Measurements from ENCODE around the gene GRIK2. TPM values are rescaled to one million over a fixed set of nuclear protein-coding genes. Genes with fewer than 3 reads are reported as not detected.

Gene GRIK2
- total and polyA plus RNA-seq, 2 donors (not counting 3 experiments of a cell fraction or from before 2014, with no cell fraction given), result not detected

DNA sequence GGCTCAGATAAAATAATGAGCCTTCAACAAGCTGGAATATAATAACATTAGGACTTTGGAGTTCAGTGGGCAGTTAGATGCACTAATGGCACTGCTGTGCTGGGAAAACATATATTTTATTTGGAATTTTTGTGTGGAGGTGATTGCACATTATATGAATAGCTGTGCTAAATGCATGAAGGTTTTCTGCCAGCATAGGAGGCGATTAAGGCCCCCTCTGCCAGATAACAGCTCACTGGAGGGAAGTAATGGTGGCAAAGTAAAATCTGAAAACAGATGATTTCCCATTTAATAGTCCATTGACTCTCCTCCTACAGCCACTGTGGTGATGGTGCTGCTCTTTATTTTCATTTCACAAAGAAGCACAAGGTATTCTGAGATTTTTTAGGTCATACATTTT, 326.0 kb downstream of the GRIK2 start:
- POLR2A ChIA-PET, result no interaction called here
- FAIRE-seq (no peak), DNase-seq (ENCODE audit: low read depth, low spot score) (no peak)

DNA sequence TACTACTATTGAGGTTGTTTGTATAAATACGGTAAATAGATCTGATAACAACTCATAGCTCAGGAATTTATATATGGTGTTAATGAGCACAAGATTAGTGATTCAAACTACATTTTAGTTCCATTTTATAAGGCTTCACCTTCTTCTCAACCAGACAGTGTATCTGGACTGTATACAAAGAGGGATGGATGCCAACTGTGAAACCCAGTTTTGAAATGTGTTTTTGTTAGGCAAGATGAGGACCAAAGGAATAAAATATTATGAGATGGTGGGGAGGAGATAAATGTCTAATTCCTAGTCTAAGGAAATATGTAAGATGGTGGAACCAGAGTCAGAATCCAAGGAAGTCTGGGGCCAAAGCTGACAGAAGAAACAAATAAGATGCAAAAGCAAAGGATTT, 329.0 kb downstream of the GRIK2 start:
- Histone ChIP-seq H2AFZ (ENCODE audit: low read depth, low read length) (peak overlapping the region; percentile 59), H3K36me3 (ENCODE audit: control insufficient read depth in 2 of 2, extremely low read depth in 1 of 2, insufficient read depth in 2 of 2, low read length in 2 of 2) (no peaks in the 10 kb centered on the region), H3K27ac (ENCODE audit: insufficient read depth, low read depth, low read length) (peak overlapping the region; percentile 63), H3K4me2 (ENCODE audit: insufficient read depth, low read length) (peak overlapping the region; percentile 42), H3K27me3 (ENCODE audit: control insufficient read depth in 2 of 2, insufficient read depth in 2 of 2, low read length in 2 of 2) (no peaks in the 10 kb centered on the region), H3K9me1 (replicated peaks; ENCODE audit: control insufficient read depth, extremely low read depth, insufficient read depth, low read length) (no peaks in the 10 kb centered on the region), H3K9ac (replicated peaks; ENCODE audit: extremely low read depth, insufficient read depth, low read length) (peak overlapping the region; percentile 9), H3K4me3 (replicated peaks in 1 of 3; ENCODE audit: insufficient read depth in 1 of 3, low read depth in 1 of 3, low read length in 3 of 3) (no peak overlapping the region), H4K20me1 (replicated peaks; ENCODE audit: control insufficient read depth, extremely low read depth, insufficient read depth, low read length) (no peaks in the 10 kb centered on the region), H3K4me1 (ENCODE audit: control insufficient read depth, extremely low read depth, insufficient read depth, low read length) (peaks cover 10% of the 10 kb centered on the region), H3K9me3 (replicated peaks; ENCODE audit: control insufficient read depth, insufficient read depth, low read length) (no peaks in the 10 kb centered on the region), H3K79me2 (ENCODE audit: control insufficient read depth, insufficient read depth, low read length) (no peaks in the 10 kb centered on the region)
- TF ChIP-seq, protein P1, sequence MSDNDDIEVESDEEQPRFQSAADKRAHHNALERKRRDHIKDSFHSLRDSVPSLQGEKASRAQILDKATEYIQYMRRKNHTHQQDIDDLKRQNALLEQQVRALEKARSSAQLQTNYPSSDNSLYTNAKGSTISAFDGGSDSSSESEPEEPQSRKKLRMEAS (IDR thresholded peaks at IDR 0.05; ENCODE audit: insufficient read depth, insufficient read length), result no peak
- TF ChIP-seq MYC (IDR thresholded peaks at IDR 0.05; ENCODE audit: low read depth, low read length) (no peak), EZH2 (IDR thresholded peaks at IDR 0.05; ENCODE audit: borderline replicate concordance, low read depth, low read length, severe bottlenecking) (no peak), GATA2 (IDR thresholded peaks at IDR 0.05; ENCODE audit: insufficient read depth, insufficient read length, low read depth, low read length) (no peak), JUN (IDR thresholded peaks at IDR 0.05; ENCODE audit: borderline replicate concordance, insufficient read depth, insufficient read length, low read depth) (no peak), FOS (IDR thresholded peaks at IDR 0.05; ENCODE audit: borderline replicate concordance, insufficient read depth, low read length) (no peak), POLR2A (IDR thresholded peaks at IDR 0.05; ENCODE audit: low read depth, low read length) (no peak), CTCF (IDR thresholded peaks at IDR 0.05; ENCODE audit: extremely low read depth in 1 of 2, insufficient read depth in 1 of 2, low read depth in 1 of 2, low read length in 2 of 2) (no peak), POLR2AphosphoS5 (IDR thresholded peaks at IDR 0.05; ENCODE audit: insufficient read depth, low read depth, low read length) (no peak)
- FAIRE-seq, result no peak
- dilution Hi-C loops (cut with MboI; ENCODE audit: extremely low pct_ligation_motif_present, low sequenced_read_pairs), result no loop called here
- intact Hi-C loops (cut with micrococcal nuclease), result loop anchor here (2.0 kb wide), 1 partner anchor 18 kb away; no protein-coding TSS in a partner anchor
- POLR2A ChIA-PET, result no interaction called here
- DNase-seq (ENCODE audit: low read depth, low spot score), result no peak
- no TSS peak for BruUV-seq (replicated peaks)
- CTCF ChIA-PET, result no interaction called here

More for the DNA sequence above, 326.0 kb downstream of the GRIK2 start:
- H3K79me2 ChIP-seq (ENCODE audit: control insufficient read depth, insufficient read depth, low read length), result no peaks in the 10 kb centered on the region
- dilution Hi-C loops (cut with MboI; ENCODE audit: extremely low pct_ligation_motif_present, low sequenced_read_pairs), result no loop called here
- TF ChIP-seq, protein P1 (IDR thresholded peaks at IDR 0.05; ENCODE audit: insufficient read depth, insufficient read length), result no peak
- TF ChIP-seq POLR2AphosphoS5 (IDR thresholded peaks at IDR 0.05; ENCODE audit: insufficient read depth, low read depth, low read length) (no peak), POLR2A (IDR thresholded peaks at IDR 0.05; ENCODE audit: low read depth, low read length) (no peak), JUN (IDR thresholded peaks at IDR 0.05; ENCODE audit: borderline replicate concordance, insufficient read depth, insufficient read length, low read depth) (no peak)
- no peak overlapping the region for H3K27ac ChIP-seq (ENCODE audit: insufficient read depth, low read depth, low read length)
- no peaks in the 10 kb centered on the region for H3K9me3 ChIP-seq (replicated peaks; ENCODE audit: control insufficient read depth, insufficient read depth, low read length)
- no peaks in the 10 kb centered on the region for H3K36me3 ChIP-seq (ENCODE audit: control insufficient read depth in 2 of 2, extremely low read depth in 1 of 2, insufficient read depth in 2 of 2, low read length in 2 of 2)
- H3K4me1 ChIP-seq (ENCODE audit: control insufficient read depth, extremely low read depth, insufficient read depth, low read length), result peaks cover 10% of the 10 kb centered on the region
- no peaks in the 10 kb centered on the region for H3K9me1 ChIP-seq (replicated peaks; ENCODE audit: control insufficient read depth, extremely low read depth, insufficient read depth, low read length)
- no peak overlapping the region for H2AFZ ChIP-seq (ENCODE audit: low read depth, low read length)
- intact Hi-C loops (cut with micrococcal nuclease), result no loop called here
- no peaks in the 10 kb centered on the region for H3K27me3 ChIP-seq (ENCODE audit: control insufficient read depth in 2 of 2, insufficient read depth in 2 of 2, low read length in 2 of 2)
- BruUV-seq (replicated peaks), result no TSS peak
- H3K4me2 ChIP-seq (ENCODE audit: insufficient read depth, low read length), result no peak overlapping the region
- no peaks in the 10 kb centered on the region for H4K20me1 ChIP-seq (replicated peaks; ENCODE audit: control insufficient read depth, extremely low read depth, insufficient read depth, low read length)
- H3K9ac ChIP-seq (replicated peaks; ENCODE audit: extremely low read depth, insufficient read depth, low read length), result no peak overlapping the region
- H3K4me3 ChIP-seq (replicated peaks in 1 of 3; ENCODE audit: insufficient read depth in 1 of 3, low read depth in 1 of 3, low read length in 3 of 3), result no peak overlapping the region
- CTCF ChIA-PET, result no interaction called here

Measured in endothelial cell of umbilical vein (primary cell).